Measurements from ENCODE around the gene RXRA. TPM values are rescaled to one million over a fixed set of nuclear protein-coding genes. Genes with fewer than 3 reads are reported as not detected.

The RXRA gene
- polyA plus RNA-seq, 3 donors: 15.8 to 91.0 (median 23.2) TPM

GRCh38 chr9:134440636-134441226, 114.5 kb downstream of the RXRA start:
- H3K27ac Mint-ChIP-seq: peak overlapping the region in 3 of 7 donors; percentile 62 to 74 (median 68)
- Histone ChIP-seq H3K4me3 (replicated peaks in 1 of 3; ENCODE audit: low read depth in 2 of 3, low read length in 3 of 3) (no peak overlapping the region), H2AFZ (ENCODE audit: insufficient read depth, low read depth, low read length, poor library complexity, severe bottlenecking) (no peak overlapping the region), H3K9ac (ENCODE audit: insufficient read depth, low read length, poor library complexity, severe bottlenecking) (no peak overlapping the region), H3K9me3 (replicated peaks in 1 of 2; ENCODE audit: control insufficient read depth in 1 of 2, insufficient read depth in 1 of 2, low read length in 2 of 2) (peaks cover 0 to 7% of the 10 kb centered on the region in 2 donors), H3K27ac (ENCODE audit: low read depth in 1 of 2, low read length in 2 of 2) (no peak overlapping the region), H3K4me1 (ENCODE audit: control insufficient read depth in 1 of 2, insufficient read depth in 2 of 2, low read length in 2 of 2) (peaks cover 51 to 69% of the 10 kb centered on the region in 2 donors), H3K79me2 (ENCODE audit: insufficient read depth, low read length) (no peaks in the 10 kb centered on the region), H3K4me2 (replicated peaks; ENCODE audit: extremely low read depth, low read length, poor library complexity, severe bottlenecking) (no peak overlapping the region), H3K36me3 (replicated peaks in 1 of 2; ENCODE audit: control insufficient read depth in 1 of 2, insufficient read depth in 2 of 2, low read length in 2 of 2) (peaks cover 31 to 33% of the 10 kb centered on the region in 2 donors), H3K27me3 (ENCODE audit: control insufficient read depth in 2 of 2, insufficient read depth in 2 of 2, low read length in 2 of 2) (no peaks in the 10 kb centered on the region), H4K20me1 (ENCODE audit: insufficient read depth, low read length) (peaks cover 76% of the 10 kb centered on the region)
- DNase-seq: no peak
- 70% methylated on average over 12 of the region's 16 CpGs for WGBS (ENCODE audit: insufficient coverage)
- H3K27me3 Mint-ChIP-seq (ENCODE audit: low read depth in 3 of 3): peaks cover 2 to 19% (median 7%) of the 10 kb centered on the region in 3 donors
- peak overlapping the region in 1 of 2 donors; percentile 67 for H3K4me3 Mint-ChIP-seq
- H3K36me3 Mint-ChIP-seq: peaks cover 24 to 38% of the 10 kb centered on the region in 2 donors
- no peak for TF ChIP-seq CTCF (IDR thresholded peaks at IDR 0.05)
- intact Hi-C loops (cut with micrococcal nuclease): loop anchor here (5.0 to 10.0 kb wide), 4 partner anchors 33 to 224 kb away; partner anchors contain the start of gene RXRA (in 1 of the 2)
- peaks cover 59% of the 10 kb centered on the region for H3K4me1 Mint-ChIP-seq
- peaks cover 6 to 10% (median 8%) of the 10 kb centered on the region in 7 donors for H3K9me3 Mint-ChIP-seq

- Histone ChIP-seq H3K4me2 (replicated peaks; ENCODE audit: extremely low read depth, low read length, poor library complexity, severe bottlenecking) (peak overlapping the region; percentile 56), H3K4me3 (replicated peaks in 1 of 3; ENCODE audit: low read depth in 2 of 3, low read length in 3 of 3) (peak overlapping the region in 1 of 3 experiments; percentile 45), H3K9me3 (replicated peaks in 1 of 2; ENCODE audit: control insufficient read depth in 1 of 2, insufficient read depth in 1 of 2, low read length in 2 of 2) (peaks cover 0 to 7% of the 10 kb centered on the region in 2 donors), H4K20me1 (ENCODE audit: insufficient read depth, low read length) (peaks cover 69% of the 10 kb centered on the region), H2AFZ (ENCODE audit: insufficient read depth, low read depth, low read length, poor library complexity, severe bottlenecking) (no peak overlapping the region), H3K36me3 (replicated peaks in 1 of 2; ENCODE audit: control insufficient read depth in 1 of 2, insufficient read depth in 2 of 2, low read length in 2 of 2) (peaks cover 24 to 26% of the 10 kb centered on the region in 2 donors), H3K9ac (ENCODE audit: insufficient read depth, low read length, poor library complexity, severe bottlenecking) (no peak overlapping the region), H3K79me2 (ENCODE audit: insufficient read depth, low read length) (no peaks in the 10 kb centered on the region), H3K27me3 (ENCODE audit: control insufficient read depth in 2 of 2, insufficient read depth in 2 of 2, low read length in 2 of 2) (no peaks in the 10 kb centered on the region), H3K4me1 (ENCODE audit: control insufficient read depth in 1 of 2, insufficient read depth in 2 of 2, low read length in 2 of 2) (peaks cover 51 to 69% of the 10 kb centered on the region in 2 donors), H3K27ac (ENCODE audit: low read depth in 1 of 2, low read length in 2 of 2) (peak overlapping the region in 1 of 2 donors; percentile 3)
- Mint-ChIP-seq H3K36me3 (peaks cover 17 to 31% of the 10 kb centered on the region in 2 donors), H3K9me3 (peaks cover 6 to 10% (median 8%) of the 10 kb centered on the region in 7 donors), H3K27ac (peak overlapping the region in 1 of 7 donors; percentile 62), H3K4me1 (peaks cover 59% of the 10 kb centered on the region), H3K27me3 (ENCODE audit: low read depth in 3 of 3) (peaks cover 2 to 15% (median 7%) of the 10 kb centered on the region in 3 donors), H3K4me3 (peak overlapping the region in 1 of 2 donors; percentile 67)
- no peak for TF ChIP-seq CTCF (IDR thresholded peaks at IDR 0.05)
- 79% methylated on average over 24 of the region's 26 CpGs for WGBS (ENCODE audit: insufficient coverage)
- DNase-seq: no peak
- intact Hi-C loops (cut with micrococcal nuclease): loop anchor here (2.0 to 10.0 kb wide), 6 partner anchors 31 to 271 kb away; partner anchors contain the start of gene RXRA (in 1 of the 2)
Observed at GRCh38 chr9:134441227-134442084, 115.2 kb downstream of the RXRA start.
